ENCODE data around the gene GTPBP2. TPM values are rescaled to one million over a fixed set of nuclear protein-coding genes. Genes with fewer than 3 reads are reported as not detected.
"Not testable (repeated sequence)": the region's sequence is repeated elsewhere in the genome, so short reads cannot be mapped to it uniquely, and the experiment has no call there.

The GTPBP2 gene
- total and polyA plus RNA-seq, 11 donors, result 16.6 to 37.1 (median 26.1) TPM

GRCh38 chr6:43657221-43657802 is 28.2 kb upstream of the GTPBP2 start:
- intact Hi-C loops (cut with DNase I), result no loop called here
- H3K36me3 ChIP-seq, result peaks cover 0 to 10% (median 0%) of the 10 kb centered on the region in 9 donors
- no peak for ATAC-seq

DNA sequence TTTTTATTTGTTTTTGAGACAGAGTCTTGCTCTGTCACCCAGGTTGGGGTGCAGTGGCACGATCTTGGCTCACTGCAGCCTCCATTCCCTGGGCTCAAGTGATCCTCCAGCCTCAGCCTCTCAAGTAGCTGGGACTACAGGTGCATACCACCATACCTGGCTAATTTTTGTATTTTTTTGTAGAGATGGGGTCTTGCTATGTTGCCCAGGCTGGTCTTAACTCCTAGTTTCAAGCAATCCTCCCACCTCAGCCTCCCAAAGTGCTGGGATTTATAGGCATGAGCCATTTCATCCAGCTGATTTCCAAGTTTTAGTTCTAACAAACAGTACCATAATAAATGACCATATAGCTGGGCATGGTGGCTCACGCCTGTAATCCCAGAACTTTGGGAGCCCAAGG is 23.8 kb upstream of the GTPBP2 start:
- H3K9me3 ChIP-seq; H3K36me3 ChIP-seq; H3K4me1 ChIP-seq; H3K27me3 ChIP-seq; ATAC-seq; H3K4me3 ChIP-seq; intact Hi-C loops (cut with DNase I); DNase-seq: not testable (repeated sequence)
- peak overlapping the region in 7 of 12 donors; percentile 18 to 81 (median 50) for H3K27ac ChIP-seq
- WGBS, 4 donors, result 92 to 97% (median 96%) methylated on average over 2 of the region's 2 CpGs

More at GRCh38 chr6:43657221-43657802, 28.2 kb upstream of the GTPBP2 start:
- H3K4me3 ChIP-seq, result no peak overlapping the region
- H3K27ac ChIP-seq, result no peak overlapping the region
- H3K27me3 ChIP-seq, result no peaks in the 10 kb centered on the region
- WGBS, 4 donors, result 80 to 85% (median 84%) methylated on average over 3 of the region's 3 CpGs
- TF ChIP-seq, protein P1, sequence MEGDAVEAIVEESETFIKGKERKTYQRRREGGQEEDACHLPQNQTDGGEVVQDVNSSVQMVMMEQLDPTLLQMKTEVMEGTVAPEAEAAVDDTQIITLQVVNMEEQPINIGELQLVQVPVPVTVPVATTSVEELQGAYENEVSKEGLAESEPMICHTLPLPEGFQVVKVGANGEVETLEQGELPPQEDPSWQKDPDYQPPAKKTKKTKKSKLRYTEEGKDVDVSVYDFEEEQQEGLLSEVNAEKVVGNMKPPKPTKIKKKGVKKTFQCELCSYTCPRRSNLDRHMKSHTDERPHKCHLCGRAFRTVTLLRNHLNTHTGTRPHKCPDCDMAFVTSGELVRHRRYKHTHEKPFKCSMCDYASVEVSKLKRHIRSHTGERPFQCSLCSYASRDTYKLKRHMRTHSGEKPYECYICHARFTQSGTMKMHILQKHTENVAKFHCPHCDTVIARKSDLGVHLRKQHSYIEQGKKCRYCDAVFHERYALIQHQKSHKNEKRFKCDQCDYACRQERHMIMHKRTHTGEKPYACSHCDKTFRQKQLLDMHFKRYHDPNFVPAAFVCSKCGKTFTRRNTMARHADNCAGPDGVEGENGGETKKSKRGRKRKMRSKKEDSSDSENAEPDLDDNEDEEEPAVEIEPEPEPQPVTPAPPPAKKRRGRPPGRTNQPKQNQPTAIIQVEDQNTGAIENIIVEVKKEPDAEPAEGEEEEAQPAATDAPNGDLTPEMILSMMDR (IDR thresholded peaks at IDR 0.05), result peak in 1 of 12 donors; percentile 6
- TF ChIP-seq POLR2A (IDR thresholded peaks at IDR 0.05), result no peak
- no peak for DNase-seq
- H3K4me1 ChIP-seq, result no peaks in the 10 kb centered on the region
- peaks cover 0 to 16% (median 0%) of the 10 kb centered on the region in 12 donors for H3K9me3 ChIP-seq

GRCh38 chr6:43648248-43648647 is 19.2 kb upstream of the GTPBP2 start:
- intact Hi-C loops (cut with DNase I), result no loop called here
- Histone ChIP-seq H3K36me3 (peaks cover 0 to 3% (median 0%) of the 10 kb centered on the region in 9 donors), H3K27ac (no peak overlapping the region), H3K4me1 (peaks cover 0 to 15% (median 8%) of the 10 kb centered on the region in 12 donors), H3K4me3 (no peak overlapping the region), H3K9me3 (no peaks in the 10 kb centered on the region), H3K27me3 (no peaks in the 10 kb centered on the region)
- no peak for DNase-seq
- 93 to 98% (median 95%) methylated on average over 2 of the region's 2 CpGs for WGBS, 4 donors
- TF ChIP-seq, protein P1 (IDR thresholded peaks at IDR 0.05), result no peak
- TF ChIP-seq POLR2A (IDR thresholded peaks at IDR 0.05), result no peak
- no peak for ATAC-seq

- peaks cover 0 to 15% (median 8%) of the 10 kb centered on the region in 12 donors for H3K4me1 ChIP-seq
- peaks cover 0 to 5% (median 2%) of the 10 kb centered on the region in 9 donors for H3K36me3 ChIP-seq
- ATAC-seq (no peak), DNase-seq (no peak)
- no peaks in the 10 kb centered on the region for H3K27me3 ChIP-seq
- no peak overlapping the region for H3K4me3 ChIP-seq
- intact Hi-C loops (cut with DNase I), result no loop called here
- no peak overlapping the region for H3K27ac ChIP-seq
- WGBS, 4 donors, result 96 to 100% (median 97%) methylated on average over 3 of the region's 3 CpGs
- TF ChIP-seq POLR2A (IDR thresholded peaks at IDR 0.05), result no peak
- TF ChIP-seq, protein P1 (IDR thresholded peaks at IDR 0.05), result no peak
- H3K9me3 ChIP-seq, result no peaks in the 10 kb centered on the region
Measured at GRCh38 chr6:43647613-43648012, 18.5 kb upstream of the GTPBP2 start.

DNA sequence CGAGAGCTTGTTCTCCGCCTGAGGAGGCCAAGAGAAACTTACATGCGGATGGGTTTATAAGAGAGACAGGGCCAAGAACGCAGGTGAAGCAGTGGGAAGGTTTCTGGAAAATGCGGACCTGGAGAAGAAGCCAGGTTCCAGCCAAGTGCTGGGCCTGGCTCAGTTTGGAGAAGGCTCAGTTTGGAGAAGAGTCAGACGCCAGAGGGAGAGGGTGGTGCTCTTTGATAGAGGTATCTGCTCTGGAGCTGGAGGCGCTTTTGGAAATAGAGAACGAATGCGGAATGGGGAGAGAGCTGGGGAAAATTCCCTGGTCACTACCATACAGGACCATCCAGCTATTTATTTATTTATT is 16.5 kb upstream of the GTPBP2 start:
- Histone ChIP-seq H3K36me3 (peaks cover 0 to 26% (median 21%) of the 10 kb centered on the region in 9 donors), H3K4me3 (peak overlapping the region; percentile 4 to 63 (median 50)), H3K4me1 (peaks cover 0 to 15% (median 8%) of the 10 kb centered on the region in 12 donors), H3K27ac (no peak overlapping the region), H3K27me3 (no peaks in the 10 kb centered on the region), H3K9me3 (no peaks in the 10 kb centered on the region)
- DNase-seq, result no peak
- ATAC-seq, result peak in 1 of 4 donors; percentile 5
- intact Hi-C loops (cut with DNase I), result loop anchor here in 1 of 10 donors (1.0 kb wide), 1 partner anchor 9 kb away; no protein-coding TSS in a partner anchor
- 15 to 32% (median 25%) methylated on average over 9 of the region's 9 CpGs for WGBS, 4 donors
- TF ChIP-seq POLR2A (IDR thresholded peaks at IDR 0.05), result no peak
- TF ChIP-seq, protein P1 (IDR thresholded peaks at IDR 0.05), result no peak
